Thyroid gland (tissue), 4 donors: ENCODE data around the gene SLC66A1. TPM values are rescaled to one million over a fixed set of nuclear protein-coding genes. Genes with fewer than 3 reads are reported as not detected.

ENCODE experiments used
- DNase-seq, 2 donors: peaks; one replicate each; pipeline ENCODE4 v3.0.0-alpha.2; 2019
- H3K27ac ChIP-seq, 3 donors: fragments of 200-600 bp; sonication (generic); 1 replicate in 2 of 3; 2 replicates in 1 of 3; pipeline ENCODE4 v1.5.1; 2016 to 2019; ENCODE audit warnings: mild to moderate bottlenecking in 1 of 3, moderate library complexity in 1 of 3
- H3K27me3 ChIP-seq: fragments of 200-600 bp; sonication (generic); one replicate; pipeline ENCODE4 v1.5.1; 2019
- H3K36me3 ChIP-seq, 2 donors: fragments of 200-600 bp; sonication (generic); one replicate each; pipeline ENCODE4 v1.5.1; 2016 to 2019
- H3K4me1 ChIP-seq, 2 donors: fragments of 200-600 bp; sonication (generic); one replicate each; pipeline ENCODE4 v1.5.1; 2017 to 2019
- H3K4me3 ChIP-seq, 3 donors: fragments of 200-600 bp; sonication (generic); replicated peaks in 1 of 3; 1 replicate in 2 of 3; 2 replicates in 1 of 3; pipeline ENCODE4 v1.5.1; 2016; ENCODE audit warnings: mild to moderate bottlenecking in 1 of 3
- H3K9me3 ChIP-seq: fragments of 200-600 bp; sonication (generic); one replicate; pipeline ENCODE4 v1.5.1; 2017
- CTCF ChIP-seq, 6 experiments: fragments of 200-600 bp in 3 of 6; fragments of 450-650 bp in 3 of 6; sonication (generic) in 3 of 6; IDR thresholded peaks; one replicate each; pipeline ENCODE4 v1.5.1; 2016 to 2019; ENCODE audit warnings: antibody characterized with exemption in 6 of 6, mild to moderate bottlenecking in 2 of 6, inconsistent platforms in 1 of 6, moderate library complexity in 1 of 6
- POLR2A ChIP-seq, 2 donors: fragments of 450-650 bp; IDR thresholded peaks; one replicate each; pipeline ENCODE4 v1.6.1; 2017; ENCODE audit warnings: antibody characterized with exemption in 2 of 2, mild to moderate bottlenecking in 2 of 2, moderate library complexity in 1 of 2
- WGBS, 2 donors: methylation state at CpG; one replicate each; pipeline ENCODE4 v1.1.5; 2017; 5-methylcytosine and 5-hydroxymethylcytosine counted together
- intact Hi-C: fragments of 100-400 bp; cut with DNase I; formaldehyde crosslinking; loops from one replicate; pipeline ENCODE4 v1.15.1; 2023
- small RNA-seq: library from RNA; depleted of rRNA; stranded (forward); fragments of <200 nt; gene quantifications from one replicate; pipeline ENCODE3, GENCODE V24; 2016
- total RNA-seq, 4 donors: library from RNA; depleted of rRNA; stranded (reverse); fragments of >200 nt; gene quantifications; one replicate each; pipeline ENCODE4 v1.2.3, GENCODE V29; 2016

SLC66A1 gene
- total RNA-seq, 4 donors from 2014 or later, result 17.6 to 24.6 (median 17.8) TPM

GRCh38 chr1:19377812-19378718, 65.9 kb downstream of the SLC66A1 start:
- Histone ChIP-seq H3K9me3 (no peaks in the 10 kb centered on the region), H3K27ac (no peak overlapping the region), H3K4me1 (peaks cover 3% of the 10 kb centered on the region in 2 donors), H3K27me3 (no peaks in the 10 kb centered on the region), H3K36me3 (peaks cover 19 to 29% of the 10 kb centered on the region in 2 donors), H3K4me3 (no peak overlapping the region)
- 95 to 96% methylated on average over 17 of the region's 17 CpGs for WGBS, 2 donors
- intact Hi-C loops, result no loop called here
- no peak for DNase-seq
- TF ChIP-seq POLR2A (IDR thresholded peaks at IDR 0.05), result no peak
- no peak for TF ChIP-seq CTCF (IDR thresholded peaks at IDR 0.05)

Small RNAs within 50 kb of the gene (small RNA-seq; reads per million reads assigned to genes)
- gene RNU6-1099P, result not detected

Other genes starting within 250 kb of the SLC66A1 start
- gene UBR4, start 102.1 kb upstream of the SLC66A1 start, total RNA-seq, result 100 to 1,000 TPM; 110 to 221 (median 160) TPM
- gene EMC1, start 60.8 kb upstream of the SLC66A1 start, total RNA-seq, result 10 to 100 TPM; 32.8 to 54.1 (median 43.0) TPM
- 10 to 100 TPM; 16.0 to 19.5 (median 17.5) TPM for gene MRTO4, start 60.5 kb upstream of the SLC66A1 start, total RNA-seq
- 1 to 10 TPM; 1.8 to 3.5 (median 2.3) TPM for gene AKR7A3, start 23.6 kb upstream of the SLC66A1 start, total RNA-seq
- gene AKR7A2, start 182 bp upstream of the SLC66A1 start, total RNA-seq, result 100 to 1,000 TPM in 2 of 4 donors, 10 to 100 TPM in 2; 70.8 to 136 (median 110) TPM
- gene CAPZB, start 173.2 kb downstream of the SLC66A1 start, total RNA-seq, result 100 to 1,000 TPM in 2 of 4 donors, 10 to 100 TPM in 2; 75.4 to 116 (median 93.1) TPM